ENCODE data around the gene PIK3R2. TPM values are rescaled to one million over a fixed set of nuclear protein-coding genes. Genes with fewer than 3 reads are reported as not detected.

PIK3R2 gene
- total and polyA plus RNA-seq, 2 of the 13 experiments (the other 11 are each of a cell fraction or from before 2014, with no cell fraction given): 18.6 to 25.3 TPM

DNA sequence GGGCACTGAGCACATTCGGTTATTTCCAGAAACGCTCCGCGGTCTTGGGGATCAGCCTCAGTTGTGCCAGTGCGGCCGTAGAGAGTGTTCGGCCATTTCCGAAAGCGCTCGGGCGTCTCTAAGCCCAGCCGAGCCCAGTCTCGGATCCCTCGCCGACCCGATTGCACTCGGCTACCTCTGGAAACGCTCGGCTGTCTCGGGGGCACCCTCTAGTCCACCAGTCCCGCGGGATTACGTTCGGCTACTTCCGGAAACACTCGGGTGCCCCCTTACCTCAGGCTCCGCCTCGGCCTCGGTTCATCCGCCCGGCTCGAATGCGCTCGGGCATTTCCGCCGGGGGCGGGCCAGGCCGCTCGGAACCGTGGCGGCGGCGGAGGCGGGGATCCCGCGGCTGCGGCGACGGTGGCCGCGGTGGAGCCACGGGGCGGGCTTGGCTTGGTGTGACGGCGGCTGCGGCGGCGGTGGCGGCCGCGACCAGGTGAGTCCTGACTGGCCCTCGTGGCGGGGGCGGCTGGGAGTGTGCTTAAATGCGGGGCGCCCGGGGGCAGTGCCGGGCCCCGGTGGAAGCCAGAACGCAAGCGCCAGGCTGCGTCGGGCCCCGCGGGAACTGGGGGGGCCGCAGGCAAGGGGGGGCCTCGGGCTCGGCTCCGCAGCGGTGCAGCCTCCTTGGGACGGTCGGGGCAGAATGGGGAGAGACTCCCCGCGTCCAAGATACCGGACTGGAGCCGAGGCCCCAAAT, at the start of gene PIK3R2 (continued):
- TF ChIP-seq SYNCRIP (IDR thresholded peaks at IDR 0.05; ENCODE audit: insufficient read depth, low read depth, low read length) (no peak), TCF7L2 (IDR thresholded peaks at IDR 0.05; ENCODE audit: low read depth, low read length) (no peak), CSRNP1 (CRISPR knock-in tag; IDR thresholded peaks at IDR 0.05) (peak; percentile 45; the same call in 1 of the 2 replicates), ZFP91 (CRISPR knock-in tag; IDR thresholded peaks at IDR 0.05; ENCODE audit: borderline replicate concordance) (peak; percentile 42; the same call in 1 of the 2 replicates), YEATS4 (CRISPR knock-in tag; IDR thresholded peaks at IDR 0.05; ENCODE audit: borderline replicate concordance) (peak; percentile 67; the same call in 1 of the 2 replicates), ZNF740 (CRISPR knock-in tag; IDR thresholded peaks at IDR 0.05) (no peak), ZNF142 (CRISPR knock-in tag; IDR thresholded peaks at IDR 0.05) (peak; percentile 26; the same call in 1 of the 2 replicates), RFX1 (IDR thresholded peaks at IDR 0.05) (peak; percentile 16; the same call in 1 of the 2 replicates), AHDC1 (CRISPR knock-in tag; IDR thresholded peaks at IDR 0.05; ENCODE audit: borderline replicate concordance) (no peak), ZNF253 (CRISPR knock-in tag; IDR thresholded peaks at IDR 0.05; ENCODE audit: borderline replicate concordance) (no peak), ETV6 (CRISPR knock-in tag; conservative IDR thresholded peaks at IDR 0.05) (no peak), ZSCAN31 (CRISPR knock-in tag; IDR thresholded peaks at IDR 0.05; ENCODE audit: low read depth) (0 out of 2 replicates have a peak, but pooled peaks have one; percentile 42)
